Adrenal gland (tissue), 12 donors: ENCODE measurements around the gene SLC26A5. TPM values are rescaled to one million over a fixed set of nuclear protein-coding genes. Genes with fewer than 3 reads are reported as not detected.

ENCODE experiments used
- DNase-seq, 7 donors: peaks; one replicate each; pipeline ENCODE4 v3.0.0-alpha.2; 2019 to 2020
- H3K27ac ChIP-seq, 5 donors: fragments of 200-600 bp; sonication (generic) in 4 of 5; 1 replicate in 3 of 5; 2 replicates in 2 of 5; pipeline versions ENCODE4 v1.5.1 to v1.8.0; 2016 to 2020; ENCODE audit warnings: mild to moderate bottlenecking in 1 of 5
- H3K27me3 ChIP-seq: fragments of 200-600 bp; 2 replicates; pipeline ENCODE4 v1.8.0; 2021
- H3K36me3 ChIP-seq, 2 donors: fragments of 200-600 bp; replicated peaks in 1 of 2; 1 replicate in 1 of 2; 2 replicates in 1 of 2; pipeline versions ENCODE4 v1.5.1 to v1.8.0; 2018 to 2022
- H3K4me1 ChIP-seq, 2 donors: fragments of 200-600 bp; replicated peaks in 1 of 2; 1 replicate in 1 of 2; 2 replicates in 1 of 2; pipeline versions ENCODE4 v1.5.1 to v1.8.0; 2018 to 2021
- H3K4me3 ChIP-seq, 4 donors: fragments of 200-600 bp; sonication (generic) in 3 of 4; one replicate each; pipeline ENCODE4 v1.5.1; 2016 to 2018
- H3K9me3 ChIP-seq, 3 donors: fragments of 200-600 bp; sonication (generic) in 1 of 3; replicated peaks in 1 of 3; 1 replicate in 2 of 3; 2 replicates in 1 of 3; pipeline versions ENCODE4 v1.5.1 to v1.8.0; 2016 to 2021
- POLR2A ChIP-seq, 2 donors: fragments of 450-650 bp; IDR thresholded peaks; one replicate each; pipeline ENCODE4 v1.6.1; 2017; ENCODE audit warnings: antibody characterized with exemption in 2 of 2, mild to moderate bottlenecking in 2 of 2, moderate library complexity in 1 of 2
- WGBS, 4 donors: extraction: QIAGEN DNeasy Blood & Tissue Kit in 2 of 4; methylation state at CpG; one replicate each; pipeline versions ENCODE4 v1.1.5 to v1.1.7; 2013 to 2017; 5-methylcytosine and 5-hydroxymethylcytosine counted together
- intact Hi-C, 2 donors: fragments of 100-400 bp; cut with DNase I; formaldehyde crosslinking; loops; one replicate each; pipeline versions ENCODE4 v1.14.1 to v1.15.0; 2022 to 2023
- polyA plus RNA-seq, 3 donors: library from polyadenylated mRNA; stranded (reverse); fragments of 200-250 nt in 2 of 3; fragments of 350-450 nt in 1 of 3; fragmentation: Illumina TruSeq in 1 of 3; extraction: RNeasy Lipid Tissue Mini Kit (QIAGEN cat#74804) in 1 of 3; gene quantifications; one replicate each; pipeline ENCODE4 v1.2.3, GENCODE V29; 2013 to 2014
- total RNA-seq, 9 donors: library from RNA; depleted of rRNA in 4 of 9; stranded (reverse); fragments of >200 nt in 4 of 9; fragments of 120-200 nt in 1 of 9; fragmentation: NEBNext Ultra II Directional in 1 of 9; extraction: Animal tissue kit (Norgen Biotek cat#: 25700) in 1 of 9; gene quantifications; one replicate each; pipeline versions ENCODE4 v1.1.0 to v1.2.4, GENCODE V29; 2013 to 2023
- TF ChIP-seq, protein P1 (sequence below), 6 experiments: fragments of 450-650 bp in 4 of 6; fragments of 200-600 bp in 2 of 6; sonication (generic) in 1 of 6; IDR thresholded peaks; 1 replicate in 5 of 6; 2 replicates in 1 of 6; pipeline versions ENCODE4 v1.5.1 to v1.8.0; 2016 to 2021; ENCODE audit warnings: antibody characterized with exemption in 6 of 6, mild to moderate bottlenecking in 2 of 6, moderate library complexity in 1 of 6
- donor health status: healthy with polysubstance abuse.
- donor health status: Bipolar disorder and iron deficiency.
- donor health status: DM: yes; HTN: yes; CAD: no.
- donor health status: DM: no; HTN: no; CAD: no.
- donor health status: DM: no; HTN: no; CAD: no.
- donor health status: DM: yes; HTN: yes; CAD: no.

The SLC26A5 gene
- total and polyA plus RNA-seq, 12 donors = 0.14 to 0.56 (median 0.34) TPM; not detected in 3

DNA sequence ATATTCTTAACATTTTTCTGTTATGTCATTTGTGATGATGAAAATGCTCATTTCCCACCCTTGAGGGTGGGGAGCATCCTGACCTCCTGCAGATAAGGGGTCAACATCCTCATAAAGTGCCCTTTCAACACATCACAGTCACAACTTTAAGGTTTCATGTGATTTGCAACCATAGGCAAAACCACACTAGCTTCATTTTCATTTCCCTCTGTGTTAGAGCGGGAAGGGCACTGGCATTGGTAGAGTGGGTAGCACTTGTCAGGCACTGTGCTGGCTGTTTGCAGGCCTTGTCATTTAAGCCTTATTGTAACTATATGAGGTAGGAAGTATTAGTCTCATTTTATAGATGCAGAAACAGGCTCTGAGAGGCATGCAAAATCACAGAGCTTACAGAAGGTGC, 58.8 kb downstream of the SLC26A5 start:
- no peak for DNase-seq
- intact Hi-C loops = no loop called here
- no peaks in the 10 kb centered on the region for H3K9me3 ChIP-seq
- no peaks in the 10 kb centered on the region for H3K4me1 ChIP-seq
- no peak overlapping the region for H3K27ac ChIP-seq
- no peaks in the 10 kb centered on the region for H3K36me3 ChIP-seq
- H3K4me3 ChIP-seq = no peak overlapping the region
- no peaks in the 10 kb centered on the region for H3K27me3 ChIP-seq
- TF ChIP-seq, protein P1, sequence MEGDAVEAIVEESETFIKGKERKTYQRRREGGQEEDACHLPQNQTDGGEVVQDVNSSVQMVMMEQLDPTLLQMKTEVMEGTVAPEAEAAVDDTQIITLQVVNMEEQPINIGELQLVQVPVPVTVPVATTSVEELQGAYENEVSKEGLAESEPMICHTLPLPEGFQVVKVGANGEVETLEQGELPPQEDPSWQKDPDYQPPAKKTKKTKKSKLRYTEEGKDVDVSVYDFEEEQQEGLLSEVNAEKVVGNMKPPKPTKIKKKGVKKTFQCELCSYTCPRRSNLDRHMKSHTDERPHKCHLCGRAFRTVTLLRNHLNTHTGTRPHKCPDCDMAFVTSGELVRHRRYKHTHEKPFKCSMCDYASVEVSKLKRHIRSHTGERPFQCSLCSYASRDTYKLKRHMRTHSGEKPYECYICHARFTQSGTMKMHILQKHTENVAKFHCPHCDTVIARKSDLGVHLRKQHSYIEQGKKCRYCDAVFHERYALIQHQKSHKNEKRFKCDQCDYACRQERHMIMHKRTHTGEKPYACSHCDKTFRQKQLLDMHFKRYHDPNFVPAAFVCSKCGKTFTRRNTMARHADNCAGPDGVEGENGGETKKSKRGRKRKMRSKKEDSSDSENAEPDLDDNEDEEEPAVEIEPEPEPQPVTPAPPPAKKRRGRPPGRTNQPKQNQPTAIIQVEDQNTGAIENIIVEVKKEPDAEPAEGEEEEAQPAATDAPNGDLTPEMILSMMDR (IDR thresholded peaks at IDR 0.05) = no peak
- no peak for TF ChIP-seq POLR2A (IDR thresholded peaks at IDR 0.05)
- 61 to 71% (median 67%) methylated on average over 1 of the region's 1 CpG for whole genome bisulfite sequencing, 4 donors

DNA sequence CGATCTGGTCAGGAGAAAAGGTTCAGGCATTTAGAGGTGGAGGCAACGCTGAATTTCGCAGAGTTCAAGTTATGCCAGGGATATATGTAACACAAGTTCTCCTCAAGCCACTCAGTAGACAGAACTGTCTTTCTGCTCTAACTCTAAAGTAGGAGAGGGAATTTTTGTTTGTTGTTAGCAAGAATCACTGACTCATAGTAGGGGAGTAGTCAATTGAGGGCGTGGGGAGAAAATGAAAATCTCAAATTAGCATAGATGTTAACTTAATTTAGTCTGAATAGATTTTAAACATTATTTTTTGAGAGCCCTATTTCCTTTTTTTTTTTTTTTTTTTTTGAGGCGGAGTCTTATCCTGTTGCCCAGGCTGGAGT, 64.0 kb downstream of the SLC26A5 start:
- 89 to 92% (median 90%) methylated on average over 5 of the region's 5 CpGs for WGBS, 4 donors
- Histone ChIP-seq H3K9me3 (no peaks in the 10 kb centered on the region), H3K4me3 (no peak overlapping the region), H3K36me3 (no peaks in the 10 kb centered on the region), H3K27me3 (no peaks in the 10 kb centered on the region), H3K27ac (no peak overlapping the region), H3K4me1 (no peaks in the 10 kb centered on the region)
- DNase-seq = no peak
- intact Hi-C loops = no loop called here
- TF ChIP-seq, protein P1 (IDR thresholded peaks at IDR 0.05) = no peak
- TF ChIP-seq POLR2A (IDR thresholded peaks at IDR 0.05) = no peak

DNA sequence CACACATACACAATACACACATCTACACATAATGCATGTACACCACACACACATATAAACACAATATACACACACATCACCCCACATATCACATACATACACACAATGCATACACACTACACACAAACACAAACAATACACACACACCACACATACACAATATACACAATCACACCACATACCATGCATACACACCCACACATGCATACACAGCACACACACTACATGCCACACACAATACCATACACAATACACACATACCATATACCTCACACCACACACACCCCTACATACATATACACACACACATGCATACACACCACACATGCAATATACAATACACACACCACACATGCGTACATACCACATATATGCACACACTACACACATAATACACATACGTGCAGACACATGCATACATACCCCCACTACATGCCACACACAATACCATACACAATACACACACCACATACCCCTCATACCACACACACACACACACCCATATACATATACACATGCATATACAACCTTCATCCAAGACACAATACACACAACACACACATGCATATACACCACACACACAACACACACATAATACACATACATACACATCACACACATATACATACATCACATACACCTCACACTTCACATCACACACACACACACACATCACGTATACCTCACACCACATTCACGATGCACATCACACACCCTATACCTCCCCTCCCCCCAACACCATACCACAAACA, 64.6 kb downstream of the SLC26A5 start:
- TF ChIP-seq, protein P1 (IDR thresholded peaks at IDR 0.05) = no peak
- TF ChIP-seq POLR2A (IDR thresholded peaks at IDR 0.05) = no peak
- 81 to 87% (median 85%) methylated on average over 4 of the region's 4 CpGs for WGBS, 4 donors
- H3K36me3 ChIP-seq = no peaks in the 10 kb centered on the region
- intact Hi-C loops = no loop called here
- DNase-seq = no peak
- no peaks in the 10 kb centered on the region for H3K27me3 ChIP-seq
- no peak overlapping the region for H3K27ac ChIP-seq
- no peaks in the 10 kb centered on the region for H3K4me1 ChIP-seq
- no peak overlapping the region for H3K4me3 ChIP-seq
- no peaks in the 10 kb centered on the region for H3K9me3 ChIP-seq

DNA sequence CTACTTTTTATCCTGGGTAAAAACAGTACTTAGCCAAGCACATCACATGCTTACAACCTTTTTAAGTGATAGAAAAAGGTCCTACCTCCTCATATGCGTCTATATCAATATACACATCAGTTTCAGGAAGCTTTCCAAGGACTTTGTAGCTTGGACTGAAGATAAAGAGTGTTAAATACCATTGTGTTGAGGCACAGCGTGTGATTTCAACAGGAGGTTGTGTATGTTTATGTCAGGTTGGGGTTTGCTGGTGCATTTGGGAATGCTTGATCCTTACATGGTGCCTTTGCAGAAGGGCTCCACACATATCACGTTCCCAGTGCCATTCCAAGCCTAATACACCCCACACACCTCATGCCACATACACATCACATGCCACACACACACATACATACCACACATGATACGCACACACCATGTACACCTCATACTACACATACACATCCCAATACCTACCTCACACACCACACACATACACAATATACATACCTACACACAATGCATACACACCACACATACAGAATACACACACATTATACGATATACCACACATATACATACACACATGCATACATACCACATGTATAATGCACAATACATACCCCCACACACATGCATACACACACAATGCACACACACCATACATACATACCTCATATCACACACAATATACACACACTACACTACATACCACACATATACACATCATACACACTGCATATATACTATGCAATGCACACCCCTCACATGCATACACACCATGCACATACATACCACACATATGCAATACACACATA, 65.4 kb downstream of the SLC26A5 start:
- WGBS, 4 donors = 65 to 79% (median 71%) methylated on average over 5 of the region's 5 CpGs
- intact Hi-C loops = no loop called here
- no peaks in the 10 kb centered on the region for H3K36me3 ChIP-seq
- H3K27ac ChIP-seq = no peak overlapping the region
- H3K4me3 ChIP-seq = no peak overlapping the region
- no peaks in the 10 kb centered on the region for H3K27me3 ChIP-seq
- no peak for TF ChIP-seq POLR2A (IDR thresholded peaks at IDR 0.05)
- TF ChIP-seq, protein P1 (IDR thresholded peaks at IDR 0.05) = no peak
- no peaks in the 10 kb centered on the region for H3K4me1 ChIP-seq
- no peaks in the 10 kb centered on the region for H3K9me3 ChIP-seq
- DNase-seq = no peak
